ENCODE data around the gene GALNT3.

DNA sequence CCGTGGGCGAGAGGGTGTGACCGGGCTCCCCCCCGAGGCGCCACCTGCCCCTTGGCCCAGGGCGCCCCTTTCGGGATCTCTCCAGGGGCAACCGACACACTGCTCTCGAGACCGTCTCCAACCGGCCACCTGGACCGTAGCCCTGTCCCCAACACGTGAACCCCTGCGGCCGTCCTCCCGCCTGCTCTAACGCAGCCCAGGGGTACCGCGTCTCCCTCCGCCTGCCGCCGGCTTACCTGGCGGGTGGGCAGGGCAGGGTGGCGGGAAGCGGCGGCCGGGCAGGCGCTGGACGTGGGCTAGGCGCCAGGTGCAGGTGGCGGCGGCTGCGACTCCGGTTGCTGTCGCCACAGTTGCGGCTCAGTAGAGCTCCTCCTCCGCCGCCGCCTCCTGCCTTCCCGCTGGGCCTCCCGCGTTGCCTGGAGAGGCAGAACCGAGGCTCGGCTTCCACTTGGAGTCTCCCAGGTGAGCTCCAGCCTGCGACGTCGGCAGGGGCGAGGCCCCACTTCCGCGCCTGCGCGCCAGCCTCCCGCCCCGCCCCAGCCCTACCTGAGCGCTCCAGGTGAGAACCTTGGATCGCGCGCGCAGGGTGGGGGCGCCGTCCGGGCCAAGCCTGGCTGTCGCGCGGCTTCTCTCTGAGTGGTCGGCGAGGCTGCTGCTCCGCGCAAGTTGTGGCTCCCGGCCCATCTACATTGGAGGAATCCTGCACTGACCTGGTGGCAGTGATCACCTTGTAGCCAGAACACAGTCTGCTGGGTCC lies at the start of gene GALNT3:
- TF ChIP-seq YY1 (IDR thresholded peaks at IDR 0.05; ENCODE audit: insufficient read depth, insufficient read length) = no peak
- no peak for TF ChIP-seq ZNF274 (IDR thresholded peaks at IDR 0.05; ENCODE audit: low read depth, low read length)
- TF ChIP-seq SUZ12 (IDR thresholded peaks at IDR 0.05; ENCODE audit: extremely low read depth, insufficient read depth, insufficient read length) = no peak
